Measurements from ENCODE around the gene TRIP12. TPM values are rescaled to one million over a fixed set of nuclear protein-coding genes. Genes with fewer than 3 reads are reported as not detected.

TRIP12 gene
- total RNA-seq, 1 experiment from 2014 or later, result 368 TPM

DNA sequence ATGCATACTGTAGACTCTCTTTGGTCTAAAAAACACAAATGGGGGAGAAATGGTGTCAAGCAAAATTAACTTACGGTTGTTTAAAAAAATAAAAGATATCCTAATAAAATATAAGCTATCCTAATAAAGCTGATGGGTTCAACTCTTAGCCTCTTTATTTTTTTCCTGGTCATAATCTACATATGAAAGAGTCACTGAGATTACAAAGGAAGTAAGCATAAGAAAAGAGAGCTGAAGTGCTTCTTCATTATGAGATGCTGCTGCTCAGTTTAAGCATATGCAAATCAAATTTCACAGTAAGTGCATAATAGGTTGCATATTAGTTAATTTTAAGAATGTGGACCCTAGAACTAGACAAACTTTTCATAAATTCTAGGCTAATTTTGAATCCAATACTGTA, 147.6 kb downstream of the TRIP12 start:
- ATAC-seq (no peak), DNase-seq (ENCODE audit: low read depth, low spot score) (no peak)
- no peak overlapping the region for H3K4me3 ChIP-seq (ENCODE audit: low read depth in 2 of 2, low read length in 2 of 2)
- peaks cover 67% of the 10 kb centered on the region for H3K36me3 ChIP-seq (ENCODE audit: control insufficient read depth, insufficient read depth, low read length)
- TF ChIP-seq SIN3A (IDR thresholded peaks at IDR 0.05; ENCODE audit: borderline replicate concordance, insufficient read depth, low read depth, low read length), result no peak
- TF ChIP-seq, protein P1, sequence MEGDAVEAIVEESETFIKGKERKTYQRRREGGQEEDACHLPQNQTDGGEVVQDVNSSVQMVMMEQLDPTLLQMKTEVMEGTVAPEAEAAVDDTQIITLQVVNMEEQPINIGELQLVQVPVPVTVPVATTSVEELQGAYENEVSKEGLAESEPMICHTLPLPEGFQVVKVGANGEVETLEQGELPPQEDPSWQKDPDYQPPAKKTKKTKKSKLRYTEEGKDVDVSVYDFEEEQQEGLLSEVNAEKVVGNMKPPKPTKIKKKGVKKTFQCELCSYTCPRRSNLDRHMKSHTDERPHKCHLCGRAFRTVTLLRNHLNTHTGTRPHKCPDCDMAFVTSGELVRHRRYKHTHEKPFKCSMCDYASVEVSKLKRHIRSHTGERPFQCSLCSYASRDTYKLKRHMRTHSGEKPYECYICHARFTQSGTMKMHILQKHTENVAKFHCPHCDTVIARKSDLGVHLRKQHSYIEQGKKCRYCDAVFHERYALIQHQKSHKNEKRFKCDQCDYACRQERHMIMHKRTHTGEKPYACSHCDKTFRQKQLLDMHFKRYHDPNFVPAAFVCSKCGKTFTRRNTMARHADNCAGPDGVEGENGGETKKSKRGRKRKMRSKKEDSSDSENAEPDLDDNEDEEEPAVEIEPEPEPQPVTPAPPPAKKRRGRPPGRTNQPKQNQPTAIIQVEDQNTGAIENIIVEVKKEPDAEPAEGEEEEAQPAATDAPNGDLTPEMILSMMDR (IDR thresholded peaks at IDR 0.05), result no peak
- no peak for TF ChIP-seq TCF7L2 (IDR thresholded peaks at IDR 0.05; ENCODE audit: low read depth, low read length)
- TF ChIP-seq, protein P2, sequence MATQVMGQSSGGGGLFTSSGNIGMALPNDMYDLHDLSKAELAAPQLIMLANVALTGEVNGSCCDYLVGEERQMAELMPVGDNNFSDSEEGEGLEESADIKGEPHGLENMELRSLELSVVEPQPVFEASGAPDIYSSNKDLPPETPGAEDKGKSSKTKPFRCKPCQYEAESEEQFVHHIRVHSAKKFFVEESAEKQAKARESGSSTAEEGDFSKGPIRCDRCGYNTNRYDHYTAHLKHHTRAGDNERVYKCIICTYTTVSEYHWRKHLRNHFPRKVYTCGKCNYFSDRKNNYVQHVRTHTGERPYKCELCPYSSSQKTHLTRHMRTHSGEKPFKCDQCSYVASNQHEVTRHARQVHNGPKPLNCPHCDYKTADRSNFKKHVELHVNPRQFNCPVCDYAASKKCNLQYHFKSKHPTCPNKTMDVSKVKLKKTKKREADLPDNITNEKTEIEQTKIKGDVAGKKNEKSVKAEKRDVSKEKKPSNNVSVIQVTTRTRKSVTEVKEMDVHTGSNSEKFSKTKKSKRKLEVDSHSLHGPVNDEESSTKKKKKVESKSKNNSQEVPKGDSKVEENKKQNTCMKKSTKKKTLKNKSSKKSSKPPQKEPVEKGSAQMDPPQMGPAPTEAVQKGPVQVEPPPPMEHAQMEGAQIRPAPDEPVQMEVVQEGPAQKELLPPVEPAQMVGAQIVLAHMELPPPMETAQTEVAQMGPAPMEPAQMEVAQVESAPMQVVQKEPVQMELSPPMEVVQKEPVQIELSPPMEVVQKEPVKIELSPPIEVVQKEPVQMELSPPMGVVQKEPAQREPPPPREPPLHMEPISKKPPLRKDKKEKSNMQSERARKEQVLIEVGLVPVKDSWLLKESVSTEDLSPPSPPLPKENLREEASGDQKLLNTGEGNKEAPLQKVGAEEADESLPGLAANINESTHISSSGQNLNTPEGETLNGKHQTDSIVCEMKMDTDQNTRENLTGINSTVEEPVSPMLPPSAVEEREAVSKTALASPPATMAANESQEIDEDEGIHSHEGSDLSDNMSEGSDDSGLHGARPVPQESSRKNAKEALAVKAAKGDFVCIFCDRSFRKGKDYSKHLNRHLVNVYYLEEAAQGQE (IDR thresholded peaks at IDR 0.05; ENCODE audit: insufficient read depth in 1 of 2, low read depth in 2 of 2, low read length in 1 of 2), result no peak
- TF ChIP-seq POLR2AphosphoS5 (IDR thresholded peaks at IDR 0.05; ENCODE audit: low read depth, low read length), result no peak
- in situ Hi-C loops (cut with HindIII; ENCODE audit: low pct_unique_long_range_greater_than_20kb, low sequenced_read_pairs) (no loop called here), intact Hi-C loops (cut with micrococcal nuclease; ENCODE audit: unreplicated experiment) (no loop called here)
- CTCF ChIA-PET, result no interaction called here
- POLR2A ChIA-PET, result no interaction called here
- no peaks in the 10 kb centered on the region for H3K4me1 ChIP-seq (ENCODE audit: control insufficient read depth, insufficient read depth, low read length)
- no peaks in the 10 kb centered on the region for H3K9me3 ChIP-seq (ENCODE audit: control insufficient read depth, insufficient read depth, low read depth, low read length)
- H3K27ac ChIP-seq (ENCODE audit: low read length), result no peak overlapping the region
- no TSS peak for BruUV-seq (replicated peaks)
- no peaks in the 10 kb centered on the region for H3K27me3 ChIP-seq (ENCODE audit: control insufficient read depth, insufficient read depth, low read length)

GRCh38 chr2:229768235-229768634, 153.6 kb downstream of the TRIP12 start:
- no TSS peak for BruUV-seq (replicated peaks)
- TF ChIP-seq SIN3A (IDR thresholded peaks at IDR 0.05; ENCODE audit: borderline replicate concordance, insufficient read depth, low read depth, low read length) (no peak), TCF7L2 (IDR thresholded peaks at IDR 0.05; ENCODE audit: low read depth, low read length) (no peak), POLR2AphosphoS5 (IDR thresholded peaks at IDR 0.05; ENCODE audit: low read depth, low read length) (no peak)
- TF ChIP-seq, protein P1 (IDR thresholded peaks at IDR 0.05), result no peak
- TF ChIP-seq, protein P2 (IDR thresholded peaks at IDR 0.05; ENCODE audit: insufficient read depth in 1 of 2, low read depth in 2 of 2, low read length in 1 of 2), result no peak
- Histone ChIP-seq H3K9me3 (ENCODE audit: control insufficient read depth, insufficient read depth, low read depth, low read length) (no peaks in the 10 kb centered on the region), H3K36me3 (ENCODE audit: control insufficient read depth, insufficient read depth, low read length) (peaks cover 62% of the 10 kb centered on the region), H3K4me3 (ENCODE audit: low read depth in 2 of 2, low read length in 2 of 2) (no peak overlapping the region), H3K4me1 (ENCODE audit: control insufficient read depth, insufficient read depth, low read length) (no peaks in the 10 kb centered on the region), H3K27ac (ENCODE audit: low read length) (no peak overlapping the region), H3K27me3 (ENCODE audit: control insufficient read depth, insufficient read depth, low read length) (no peaks in the 10 kb centered on the region)
- no peak for ATAC-seq
- ChIA-PET POLR2A (no interaction called here), CTCF (no interaction called here)
- no peak for DNase-seq (ENCODE audit: low read depth, low spot score)
- in situ Hi-C loops (cut with HindIII; ENCODE audit: low pct_unique_long_range_greater_than_20kb, low sequenced_read_pairs) (no loop called here), intact Hi-C loops (cut with micrococcal nuclease; ENCODE audit: unreplicated experiment) (no loop called here)
